NCI-H526 treated with DMSO at 0.1 percent for 48 hours (cell line): ENCODE data around the gene SGMS1.
"Not testable (repeated sequence)": the region's sequence is repeated elsewhere in the genome, so short reads cannot be mapped to it uniquely, and the experiment has no call there.

ENCODE experiments used
- DNase-seq: peaks from one replicate; lab custom pipeline; 2025; lab: John Stamatoyannopoulos, UW

SGMS1 gene

DNA sequence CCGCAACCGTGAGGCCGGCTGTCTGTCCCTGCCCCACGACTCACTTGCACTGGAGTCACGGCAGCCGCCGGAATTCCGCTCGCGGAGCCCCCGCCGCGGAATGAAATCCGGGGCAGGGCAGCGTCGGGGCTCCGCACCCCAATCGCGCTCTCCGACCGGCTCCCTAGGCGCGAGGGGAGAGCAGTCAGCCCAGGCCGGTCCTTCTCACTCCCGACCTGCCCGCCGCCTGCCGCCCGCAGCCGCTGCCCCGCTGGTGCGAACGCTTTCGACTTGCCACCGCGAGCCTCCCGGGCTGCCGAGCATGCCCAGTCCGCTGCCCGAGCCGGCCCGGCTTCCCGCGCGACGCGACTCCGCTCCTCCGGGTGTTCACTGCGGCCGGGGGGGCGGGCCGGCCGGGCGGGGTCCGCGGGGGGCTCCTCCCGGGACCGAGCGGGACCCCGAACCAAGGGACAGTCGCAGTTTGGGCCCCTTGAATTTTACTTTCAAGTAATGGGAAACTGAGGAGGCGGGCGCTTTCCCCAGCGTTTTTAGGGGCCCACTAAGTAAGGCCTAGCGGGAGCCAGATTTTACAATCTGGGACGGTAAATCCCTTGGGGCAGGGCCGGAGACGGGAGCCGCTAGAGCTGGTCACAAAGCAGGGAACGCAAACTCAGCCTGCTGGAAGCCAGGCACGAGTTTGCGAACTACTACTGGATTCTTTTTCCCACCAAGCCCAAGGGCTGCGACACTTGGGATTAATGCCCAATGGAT, at the start of gene SGMS1:
SGMS1 (minus strand) TSS at position 294 of the 750 bp plus-strand sequence. CDS start 279,842 bp downstream, outside the sequence.
- peak; percentile 52 for DNase-seq

DNA sequence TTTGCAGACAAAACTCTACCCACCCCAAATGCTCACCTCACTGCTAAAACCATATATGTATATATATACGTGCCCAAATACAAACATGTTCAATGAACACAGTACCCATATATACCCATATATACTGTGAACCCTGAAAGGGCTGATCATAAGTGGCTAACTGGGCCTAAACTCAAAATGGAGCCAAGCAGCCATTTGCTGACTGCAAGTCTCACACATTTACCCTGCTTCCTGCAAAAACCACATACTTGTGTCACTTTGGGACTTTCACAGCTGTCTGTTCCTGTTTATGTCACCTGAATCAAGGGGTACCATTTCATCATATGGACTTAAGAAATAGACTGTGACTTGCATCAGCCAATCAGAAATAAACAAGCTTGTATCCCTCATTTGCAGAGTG, 48.4 kb upstream of the SGMS1 start:
- DNase-seq: not testable (repeated sequence)

DNA sequence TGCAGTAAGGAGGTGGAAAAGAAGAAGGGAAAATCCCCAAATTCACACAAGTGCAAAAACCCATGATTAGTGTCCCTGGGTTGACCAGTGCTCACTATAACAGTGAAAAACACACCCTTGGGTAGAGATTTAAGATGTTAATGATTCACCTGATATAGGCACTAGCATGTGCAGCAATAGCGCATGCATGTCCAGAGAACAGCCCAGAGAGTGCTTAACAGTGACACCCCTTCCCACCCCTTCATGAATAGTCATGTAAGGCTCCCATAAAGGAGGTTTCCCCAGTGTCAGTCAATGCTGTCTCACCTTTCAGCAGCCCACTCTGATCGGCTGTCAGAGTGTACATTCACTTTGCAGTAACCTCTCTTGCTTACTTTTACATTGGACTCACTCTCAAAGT, 47.9 kb upstream of the SGMS1 start:
- DNase-seq: not testable (repeated sequence)

DNA sequence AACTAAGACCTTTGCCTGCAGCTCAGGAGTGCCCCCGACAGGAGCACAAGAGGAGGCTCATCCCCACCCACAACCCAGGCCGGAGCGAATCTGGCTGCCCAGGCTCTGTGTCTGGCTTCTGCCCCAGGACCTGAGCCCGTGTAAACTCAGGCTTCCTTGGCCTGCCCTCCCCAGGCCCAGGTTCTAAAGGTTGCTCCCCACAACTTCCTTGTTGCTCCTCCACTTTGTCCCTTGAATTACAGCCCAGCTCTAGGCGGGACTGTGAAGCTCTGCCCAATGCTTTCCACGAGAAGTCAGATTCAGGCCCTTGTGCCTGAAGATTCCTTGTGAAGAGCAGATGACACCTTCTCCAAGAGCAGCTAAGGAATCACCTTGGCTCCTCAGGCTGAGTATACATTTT, 46.2 kb upstream of the SGMS1 start:
- not testable (repeated sequence) for DNase-seq

DNA sequence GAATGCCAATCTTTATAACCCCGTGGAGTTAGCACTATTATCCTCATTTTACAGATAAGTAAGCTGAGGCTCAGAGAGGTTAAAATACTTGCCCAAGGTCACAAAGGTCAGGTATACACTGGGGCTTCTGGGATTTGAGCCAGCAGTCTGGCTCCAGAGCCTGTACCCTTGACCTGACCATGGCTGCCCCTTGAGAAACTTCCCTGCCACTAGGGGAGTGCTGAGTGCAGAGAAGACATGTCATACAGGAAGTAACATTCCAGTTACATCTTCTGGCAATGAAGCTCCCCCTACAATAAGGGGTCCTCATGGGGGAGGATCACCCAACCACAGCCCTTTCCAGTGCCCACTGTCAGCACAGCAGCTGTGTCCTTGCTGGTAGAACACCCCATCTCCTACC, 43.6 kb upstream of the SGMS1 start:
- DNase-seq: not testable (repeated sequence)

DNA sequence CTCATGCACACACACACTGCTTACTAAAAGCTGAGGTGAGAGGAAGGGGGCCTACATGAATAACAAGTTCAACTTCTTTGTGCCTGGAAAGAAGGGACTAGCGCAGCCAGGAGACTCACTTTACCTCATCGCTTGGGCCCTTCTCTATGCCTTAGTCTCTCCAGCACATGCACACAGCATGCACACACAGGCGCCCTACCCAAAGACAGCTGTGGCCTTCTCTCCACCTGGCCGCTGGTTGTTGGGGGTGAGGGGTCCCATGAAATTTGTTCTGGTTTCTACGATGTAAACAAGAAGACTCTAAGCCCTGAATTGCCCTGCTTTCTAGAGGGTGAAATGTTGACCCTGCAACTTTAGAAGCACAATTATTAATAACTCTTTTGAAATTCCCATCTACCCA, 38.7 kb upstream of the SGMS1 start:
- not testable (repeated sequence) for DNase-seq

DNA sequence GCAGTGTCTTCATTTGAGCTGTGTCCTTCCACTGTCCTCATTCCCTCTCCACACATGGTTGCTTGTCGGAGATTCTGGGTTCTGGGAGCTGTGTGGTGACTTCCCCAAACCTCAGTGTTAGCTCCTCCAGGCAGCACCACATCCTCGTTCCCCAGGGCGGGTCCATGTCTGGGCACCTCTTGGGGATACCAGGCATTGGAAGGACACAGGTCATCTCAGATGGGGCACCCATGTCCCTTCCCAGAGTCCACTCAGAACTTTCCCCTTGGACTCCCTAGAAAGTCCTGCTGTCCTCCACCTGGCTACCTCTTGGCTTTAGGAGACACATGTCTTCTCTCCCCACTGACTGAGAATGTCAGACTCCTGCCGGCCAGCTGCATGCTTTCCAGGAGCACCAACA, 37.8 kb upstream of the SGMS1 start:
- not testable (repeated sequence) for DNase-seq

DNA sequence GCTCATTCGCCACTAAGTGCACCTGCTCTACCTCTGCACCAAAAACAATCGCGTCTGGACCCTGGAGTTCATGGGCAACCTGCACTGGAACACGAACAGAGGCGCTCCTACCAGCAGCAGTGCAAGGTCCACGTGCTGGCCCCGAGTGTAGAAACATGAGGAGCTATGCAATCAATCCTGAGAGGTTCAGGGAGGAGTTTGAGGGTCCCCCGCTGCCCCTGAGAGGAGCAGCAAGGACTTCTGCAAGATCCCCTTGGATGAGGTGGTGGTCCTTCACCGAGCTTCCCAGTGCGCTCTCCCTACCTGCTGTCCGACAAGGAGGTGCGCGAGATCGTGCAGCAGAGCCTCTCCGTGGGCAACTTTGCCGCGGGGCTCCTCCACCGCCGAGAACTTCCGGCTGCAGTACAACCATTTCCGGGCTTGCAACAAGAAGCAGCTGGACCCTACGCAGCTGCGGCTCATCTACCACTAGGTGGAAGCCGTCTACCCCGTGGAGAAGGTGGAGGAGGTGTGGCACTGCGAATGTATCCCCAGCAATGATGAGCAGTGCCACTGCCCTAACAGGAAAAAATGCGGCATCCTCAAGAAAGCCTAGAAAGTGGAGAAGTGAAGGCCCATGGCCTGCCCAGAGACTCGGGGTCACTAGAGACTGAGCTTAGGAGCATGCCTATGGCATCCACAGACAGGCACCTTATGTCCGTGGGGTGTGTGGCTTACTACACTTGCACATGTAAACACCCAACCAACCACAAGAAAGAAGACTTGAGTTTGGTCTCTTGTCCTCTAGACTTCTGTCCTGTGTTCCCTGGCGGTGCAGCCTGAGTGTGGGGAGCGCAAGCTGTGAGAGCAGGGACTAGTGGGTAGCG, 36.3 kb upstream of the SGMS1 start:
- DNase-seq: not testable (repeated sequence)

DNA sequence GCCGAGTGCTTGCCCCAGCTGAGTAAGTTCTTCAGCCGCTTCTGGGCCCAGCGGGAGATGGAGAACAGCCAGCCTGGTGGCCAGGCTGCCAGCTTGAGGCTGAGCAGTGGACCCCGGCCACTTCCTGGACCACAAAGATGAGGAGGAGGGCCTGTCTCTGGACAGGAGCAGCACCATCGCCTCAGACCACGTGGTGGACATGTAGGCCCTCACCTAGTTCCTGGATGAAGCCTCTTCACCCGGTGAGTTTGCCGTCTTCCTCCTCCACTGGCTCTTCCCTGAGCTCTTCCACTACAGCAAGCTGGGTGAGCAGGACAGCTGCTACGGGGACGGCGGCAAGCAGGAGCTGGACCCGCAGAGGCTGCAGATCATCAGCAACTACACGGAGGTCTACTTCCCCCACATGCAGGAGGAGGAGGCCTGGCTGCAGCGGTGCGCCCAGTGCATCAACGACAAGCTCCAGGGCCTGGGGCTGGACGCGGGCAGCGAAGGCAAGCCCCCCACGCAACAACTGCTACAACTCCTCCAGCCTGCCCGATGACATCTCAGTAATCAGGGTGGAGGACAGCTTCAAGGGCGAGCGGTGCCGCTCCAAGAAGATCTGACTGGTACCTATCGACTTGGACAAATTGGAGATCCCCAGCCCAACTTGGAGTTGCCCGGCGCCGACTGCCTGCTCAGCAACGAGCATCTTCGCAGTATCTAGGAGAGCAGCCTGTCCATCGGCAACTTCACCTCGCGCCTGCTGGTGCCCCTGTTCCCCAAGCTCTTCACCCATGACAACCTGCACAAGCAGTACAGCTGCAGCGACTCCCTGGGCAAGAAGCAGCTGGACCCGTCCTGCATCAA, 35.5 kb upstream of the SGMS1 start:
- not testable (repeated sequence) for DNase-seq

DNA sequence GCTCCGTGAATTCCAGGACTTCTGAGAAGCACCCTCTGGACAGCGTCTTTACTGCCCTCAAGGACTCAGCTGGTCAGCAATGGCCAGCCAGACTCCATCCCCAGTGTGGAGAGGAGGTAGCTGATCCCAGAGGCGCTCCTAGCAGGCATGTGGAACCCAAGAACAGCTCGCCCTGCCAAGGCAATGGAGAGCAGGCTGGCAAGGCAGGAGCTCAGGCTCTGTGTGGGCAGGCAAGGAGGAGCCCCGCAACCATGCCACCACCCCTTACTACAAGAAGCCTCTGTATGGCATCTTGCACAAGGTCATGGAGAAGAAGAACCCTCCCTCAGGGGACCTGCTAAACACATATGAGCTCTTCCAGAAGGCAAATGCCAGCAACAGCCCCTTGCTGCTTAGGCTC, 34.4 kb upstream of the SGMS1 start:
- DNase-seq: no peak

DNA sequence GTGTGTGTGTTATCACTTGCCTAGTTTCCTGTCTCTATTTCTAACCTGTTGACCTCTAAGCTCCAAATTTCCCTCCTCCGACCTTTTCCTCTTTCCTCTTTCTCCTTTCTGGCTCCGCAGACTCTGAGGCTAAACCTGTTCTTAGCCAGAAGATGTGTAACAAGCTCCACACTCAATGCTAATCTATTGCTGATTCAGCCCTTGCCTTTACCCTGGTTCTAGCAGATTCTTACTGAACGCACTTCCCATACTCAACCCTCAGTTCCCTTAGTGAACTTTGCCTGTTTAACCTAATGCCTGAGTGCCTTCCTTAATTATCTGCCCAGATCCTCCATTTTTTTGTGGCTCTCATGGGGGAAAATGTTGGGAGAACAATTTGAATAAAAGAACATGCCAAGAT, 30.0 kb upstream of the SGMS1 start:
- DNase-seq: no peak

DNA sequence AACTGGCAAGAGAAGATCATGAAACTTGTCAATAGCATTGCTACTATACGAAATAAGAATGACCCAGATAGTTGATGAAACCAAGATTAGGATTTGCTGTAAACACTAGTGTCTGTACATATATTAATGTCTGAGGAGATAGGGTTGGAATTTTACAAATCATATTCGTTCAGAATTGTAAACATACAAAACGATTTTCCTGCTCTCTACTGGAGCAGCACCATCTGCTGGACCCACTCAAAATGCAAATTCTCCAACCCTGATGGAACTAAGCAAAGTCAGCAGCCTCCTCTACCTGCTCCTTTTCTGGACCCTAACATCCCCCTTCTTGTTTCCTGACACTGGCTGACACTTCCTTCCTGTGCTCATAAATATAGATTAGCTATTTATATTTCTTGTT, 29.4 kb upstream of the SGMS1 start:
- no peak for DNase-seq

DNA sequence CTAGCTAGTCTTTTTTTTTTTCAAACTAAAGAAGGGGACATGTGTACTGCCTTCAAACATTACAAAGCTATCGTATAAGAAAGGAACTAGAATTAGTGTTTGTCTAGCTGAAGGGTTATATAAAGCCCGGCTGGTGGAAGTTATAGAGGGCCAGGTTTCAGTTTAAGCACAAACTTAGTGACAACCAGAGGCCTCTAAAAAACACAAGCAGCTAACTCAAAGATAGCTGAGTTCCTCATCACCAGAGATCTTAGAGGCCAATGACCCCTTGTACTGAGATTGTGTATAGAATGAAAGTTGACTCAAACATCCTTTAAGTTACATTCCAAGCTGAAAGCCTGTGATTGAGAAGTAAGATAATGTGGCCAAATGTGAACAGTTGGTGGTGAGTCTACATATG, 28.1 kb upstream of the SGMS1 start:
- no peak for DNase-seq

DNA sequence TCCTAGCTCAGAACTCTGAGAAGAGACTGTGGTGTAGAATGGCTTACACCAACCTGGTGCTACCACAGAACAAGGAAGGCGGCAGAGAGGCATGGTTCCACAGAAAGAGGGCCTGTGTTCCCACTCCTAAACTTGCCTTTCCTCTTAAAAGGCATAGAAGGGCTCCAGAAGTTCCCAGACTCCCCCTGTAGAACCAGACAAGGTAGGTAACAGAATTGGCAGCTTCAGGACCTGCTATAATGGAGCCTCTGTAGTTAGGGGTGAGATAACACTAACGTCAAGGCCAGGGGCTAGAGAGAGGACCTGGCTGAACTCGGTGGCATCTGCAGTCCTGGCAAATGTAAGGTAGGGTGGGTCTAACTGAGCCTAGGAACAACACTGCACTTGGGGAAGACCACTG, 26.7 kb upstream of the SGMS1 start:
- DNase-seq: no peak

DNA sequence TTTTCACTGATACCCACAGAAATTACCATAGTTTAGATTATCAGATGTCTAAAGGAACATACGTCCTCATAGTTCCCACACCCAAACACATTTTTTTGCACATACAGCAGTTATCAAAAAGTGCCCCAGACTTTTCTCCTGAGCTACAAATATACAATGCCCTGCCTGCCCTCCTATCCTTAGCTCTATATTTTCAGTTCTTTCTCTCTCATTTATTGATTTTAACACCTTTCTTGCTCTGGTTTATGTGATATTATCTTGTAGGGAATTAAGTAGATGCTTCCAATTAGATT, 25.1 kb upstream of the SGMS1 start:
- DNase-seq: no peak

DNA sequence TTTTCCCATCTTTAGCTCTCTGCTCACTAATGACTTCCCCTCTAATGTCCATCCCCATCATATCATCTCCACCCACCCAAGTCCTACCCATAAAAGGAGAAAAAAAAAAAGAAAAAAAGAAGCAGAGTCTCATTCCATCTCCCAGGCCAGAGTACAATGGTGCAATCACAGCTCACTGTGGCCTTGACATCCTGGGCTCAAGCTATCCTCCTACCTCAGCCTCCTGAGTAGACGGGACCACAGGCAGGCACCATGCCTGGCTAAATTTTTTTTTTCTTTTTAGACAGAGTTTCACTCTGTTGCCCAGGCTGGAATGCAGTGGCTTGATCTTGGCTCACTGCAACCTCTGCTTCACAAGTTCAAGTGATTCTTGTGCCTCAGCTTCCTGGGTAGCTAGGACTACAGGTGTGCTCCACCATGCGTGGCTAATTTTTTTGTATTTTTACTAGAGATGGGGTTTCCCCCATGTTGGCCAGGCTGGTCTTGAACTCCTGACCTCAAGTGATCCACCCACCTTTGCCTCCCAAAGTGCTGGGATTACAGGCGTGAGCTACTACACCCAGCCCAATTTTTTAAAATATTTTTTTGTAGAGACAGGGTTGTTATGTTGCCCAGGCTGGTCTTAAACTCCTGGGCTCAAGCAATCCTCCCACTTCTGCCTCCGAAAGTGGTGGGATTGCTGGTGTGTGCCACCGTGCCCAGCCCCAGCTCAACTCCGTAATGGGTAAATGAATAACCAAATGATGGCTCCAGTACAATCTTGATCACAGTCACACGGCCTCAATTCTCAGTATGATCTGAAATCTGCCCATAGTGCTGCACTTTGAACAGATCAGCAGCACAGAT, 24.6 kb upstream of the SGMS1 start:
- DNase-seq: no peak

DNA sequence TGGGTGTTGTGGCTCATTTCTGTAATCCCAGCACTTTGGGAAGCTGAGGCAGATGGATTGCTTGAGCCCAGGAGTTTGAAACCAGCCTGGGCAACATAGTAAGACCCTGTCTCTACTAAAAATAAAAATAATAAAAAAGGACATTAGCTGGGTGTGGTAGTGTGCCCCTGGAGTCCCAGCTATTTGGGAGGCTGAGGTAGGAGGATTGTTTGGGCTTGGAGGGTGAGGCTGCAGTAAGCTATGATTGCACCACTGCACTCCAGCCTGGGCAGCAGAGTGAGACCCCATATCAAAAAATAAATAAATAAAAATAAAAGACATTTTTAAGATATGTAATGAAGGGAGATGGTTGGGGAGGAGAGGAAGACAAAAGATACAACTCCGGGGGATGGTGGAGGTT, 23.6 kb upstream of the SGMS1 start:
- not testable (repeated sequence) for DNase-seq

DNA sequence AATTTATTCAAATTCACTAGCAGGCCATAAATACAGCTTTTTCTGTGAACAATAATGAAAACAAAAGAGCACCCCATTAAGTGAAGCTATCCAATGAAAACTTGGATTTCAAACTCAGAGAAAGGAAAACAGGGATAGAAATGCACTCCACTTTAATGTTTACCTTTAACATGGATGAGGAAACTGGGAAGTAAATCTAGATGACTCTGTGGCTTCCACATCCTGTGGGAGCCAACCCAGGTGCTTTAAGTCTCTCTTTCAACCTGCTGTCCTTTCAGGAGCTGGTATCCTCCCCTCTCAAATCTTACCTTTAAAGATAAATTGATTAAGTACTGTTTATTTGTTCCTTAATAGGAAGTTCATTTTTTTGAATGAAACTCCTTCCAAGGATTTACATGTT, 21.5 kb upstream of the SGMS1 start:
- no peak for DNase-seq

DNA sequence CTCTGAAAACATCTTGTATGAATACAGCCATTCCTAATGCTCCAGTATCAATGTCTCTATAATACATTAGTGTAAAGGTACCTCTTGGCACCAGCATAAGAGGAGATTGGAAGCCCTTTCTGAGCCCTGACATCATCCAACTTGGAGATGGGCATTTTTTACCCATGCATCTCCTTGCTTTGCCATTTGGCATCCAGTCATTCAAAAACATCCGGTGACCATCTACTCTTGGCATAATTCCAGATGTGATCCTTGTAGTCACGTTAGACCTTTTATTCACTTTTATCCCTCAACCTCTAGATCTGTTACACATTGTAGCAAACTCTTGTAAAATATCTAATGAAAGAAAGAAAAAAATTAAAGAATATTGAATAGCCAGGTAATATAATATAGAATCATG, 17.9 kb upstream of the SGMS1 start:
- no peak for DNase-seq

DNA sequence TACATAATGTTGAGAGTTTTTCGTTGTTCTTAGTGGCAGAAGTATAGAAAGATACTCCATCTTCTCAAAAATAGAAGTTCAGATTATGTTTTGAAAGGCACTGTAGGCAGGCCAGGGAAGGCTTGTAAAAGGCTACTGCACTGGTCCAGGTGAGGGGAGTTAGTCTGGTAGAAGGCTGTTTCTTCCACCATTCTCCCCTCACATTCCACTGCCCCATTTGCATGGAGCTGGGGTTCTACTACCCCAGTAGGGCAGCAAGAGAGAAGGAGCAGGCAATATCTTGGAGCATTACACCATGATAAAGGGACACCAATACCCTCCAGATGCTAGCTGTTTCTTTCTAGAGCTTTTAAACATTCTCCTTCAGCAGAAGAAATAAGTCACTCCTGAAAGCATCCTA, 16.5 kb upstream of the SGMS1 start:
- no peak for DNase-seq
